IPS-15b (cell line): Measurements from ENCODE around the gene KHK.
"Not testable (repeated sequence)": the region's sequence is repeated elsewhere in the genome, so short reads cannot be mapped to it uniquely, and the experiment has no call there.

ENCODE experiments used
- H3K27me3 ChIP-seq: one replicate; pipeline ENCODE4 v1.6.1; 2013; ENCODE audit warnings: low read length; ENCODE audit not compliant: control insufficient read depth, insufficient read depth
- H3K36me3 ChIP-seq: one replicate; pipeline ENCODE4 v1.6.1; 2013; ENCODE audit warnings: low read length; ENCODE audit not compliant: control insufficient read depth, insufficient read depth
- H3K4me1 ChIP-seq: one replicate; pipeline ENCODE4 v1.6.1; 2013; ENCODE audit warnings: mild to moderate bottlenecking, low read length; ENCODE audit not compliant: control insufficient read depth, insufficient read depth
- H3K4me3 ChIP-seq: one replicate; pipeline ENCODE4 v1.5.1; 2013; ENCODE audit warnings: low read depth, low read length
- H3K9ac ChIP-seq: one replicate; pipeline ENCODE4 v1.6.1; 2013; ENCODE audit warnings: low read depth, mild to moderate bottlenecking, low read length
- H3K9me3 ChIP-seq: one replicate; pipeline ENCODE4 v1.6.1; 2013; ENCODE audit warnings: mild to moderate bottlenecking, low read length; ENCODE audit not compliant: control insufficient read depth, insufficient read depth

Gene KHK

GRCh38 chr2:27115519-27115918, 28.9 kb downstream of the KHK start:
- peaks cover 33% of the 10 kb centered on the region for H3K27me3 ChIP-seq
- H3K9ac ChIP-seq: no peak overlapping the region
- no peak overlapping the region for H3K4me3 ChIP-seq
- H3K4me1 ChIP-seq: no peaks in the 10 kb centered on the region
- no peaks in the 10 kb centered on the region for H3K9me3 ChIP-seq
- no peaks in the 10 kb centered on the region for H3K36me3 ChIP-seq

DNA sequence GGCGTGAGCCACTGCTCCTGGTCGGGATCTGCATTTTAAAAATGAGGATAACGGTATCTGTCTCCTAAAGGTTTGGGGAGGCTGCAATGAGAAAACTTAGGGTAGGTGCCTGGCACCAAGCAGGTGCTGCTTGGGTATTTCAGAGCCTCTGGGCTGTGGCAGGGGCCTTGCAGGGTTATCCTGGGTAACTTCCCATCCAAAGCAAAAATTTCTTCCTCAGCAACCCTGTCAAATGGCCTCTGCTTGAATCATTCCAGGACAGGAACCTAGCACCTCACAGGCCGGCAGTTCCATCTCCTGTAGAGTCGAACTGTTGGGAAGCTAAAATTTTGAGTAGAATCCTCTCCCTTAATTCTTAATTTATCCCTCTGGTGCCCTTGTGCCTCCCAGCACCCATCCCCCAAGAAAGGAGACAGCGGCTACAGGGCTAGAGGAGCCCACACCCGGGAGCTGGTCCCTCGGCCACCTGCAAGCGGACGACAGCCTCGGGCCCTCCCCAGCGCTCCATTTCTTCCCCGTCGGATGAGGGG, 31.5 kb downstream of the KHK start:
- H3K36me3 ChIP-seq: no peaks in the 10 kb centered on the region
- H3K9me3 ChIP-seq: no peaks in the 10 kb centered on the region
- no peak overlapping the region for H3K9ac ChIP-seq
- H3K27me3 ChIP-seq: peaks cover 58% of the 10 kb centered on the region
- H3K4me1 ChIP-seq: no peaks in the 10 kb centered on the region
- H3K4me3 ChIP-seq: peak overlapping the region; percentile 67

DNA sequence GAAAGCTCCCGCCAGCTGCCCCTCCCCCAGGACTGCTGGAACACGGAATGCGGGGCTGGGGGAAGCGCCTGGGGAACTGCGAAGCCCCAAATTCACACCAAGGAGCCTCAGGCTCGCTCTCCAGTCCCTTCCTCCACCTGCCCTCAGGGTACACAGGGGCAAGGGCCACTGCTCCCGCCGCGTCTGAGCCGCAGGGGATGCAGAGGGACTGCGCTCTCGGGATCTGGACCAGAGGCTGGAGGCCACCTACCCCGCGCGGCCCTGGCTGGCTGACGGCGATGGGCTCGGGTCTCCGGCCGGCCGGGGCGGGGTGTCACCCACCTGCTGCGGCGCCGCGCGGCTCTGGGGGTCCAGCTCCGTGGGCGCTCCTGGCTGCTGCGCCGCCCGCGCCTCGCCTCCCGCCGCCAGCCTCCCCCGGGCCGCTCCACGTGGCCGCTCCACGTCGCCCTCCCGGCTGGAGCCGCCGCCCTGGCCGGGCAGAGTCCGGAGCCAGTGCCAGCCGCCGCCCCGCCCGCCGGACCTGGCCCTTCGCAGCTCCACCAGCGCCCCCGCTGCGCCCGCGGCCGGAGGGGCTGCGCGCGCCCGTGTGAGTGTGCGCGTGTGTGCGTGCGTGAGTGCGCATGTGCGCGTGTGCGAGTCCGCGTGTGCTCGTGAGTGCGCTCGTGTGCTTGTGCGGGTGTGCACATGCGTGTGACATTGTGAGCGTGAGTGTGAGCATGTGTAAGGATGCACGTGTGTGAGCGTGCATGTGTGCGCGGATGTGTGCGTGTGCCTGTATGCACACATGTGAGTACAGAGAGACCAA, 32.2 kb downstream of the KHK start, which contains the start of gene CGREF1:
Gene CGREF1, minus strand, starts transcription at position 604 of the 805 bp plus-strand sequence. CDS start 14,762 bp downstream, outside the sequence.
- Histone ChIP-seq H3K27me3 (peaks cover 62% of the 10 kb centered on the region), H3K9me3 (no peaks in the 10 kb centered on the region), H3K4me1 (no peaks in the 10 kb centered on the region), H3K9ac (no peak within 1 kb of the TSS), H3K4me3 (peak within 1 kb of the TSS; percentile 67), H3K36me3 (no peaks in the 10 kb centered on the region)

DNA sequence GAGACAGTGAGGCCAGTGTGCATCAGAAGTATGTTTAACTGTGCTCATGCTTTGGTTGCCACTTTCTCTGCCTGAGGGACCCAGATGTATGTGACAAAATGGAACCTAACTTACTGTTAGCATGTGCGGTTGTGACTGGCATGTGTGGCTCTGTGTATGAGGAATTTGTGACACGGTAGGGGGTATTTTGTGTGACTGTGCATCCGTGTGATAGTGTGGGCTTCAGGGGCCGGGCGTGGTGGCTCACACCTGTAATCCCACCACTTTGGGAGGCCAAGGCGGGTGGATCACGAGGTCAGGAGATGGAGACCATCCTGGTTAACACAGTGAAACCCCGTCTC, 32.7 kb downstream of the KHK start:
- H3K4me3 ChIP-seq: peak overlapping the region; percentile 48
- not testable (repeated sequence) for H3K9ac ChIP-seq, H3K9me3 ChIP-seq, H3K4me1 ChIP-seq, H3K36me3 ChIP-seq
- peaks cover 67% of the 10 kb centered on the region for H3K27me3 ChIP-seq

DNA sequence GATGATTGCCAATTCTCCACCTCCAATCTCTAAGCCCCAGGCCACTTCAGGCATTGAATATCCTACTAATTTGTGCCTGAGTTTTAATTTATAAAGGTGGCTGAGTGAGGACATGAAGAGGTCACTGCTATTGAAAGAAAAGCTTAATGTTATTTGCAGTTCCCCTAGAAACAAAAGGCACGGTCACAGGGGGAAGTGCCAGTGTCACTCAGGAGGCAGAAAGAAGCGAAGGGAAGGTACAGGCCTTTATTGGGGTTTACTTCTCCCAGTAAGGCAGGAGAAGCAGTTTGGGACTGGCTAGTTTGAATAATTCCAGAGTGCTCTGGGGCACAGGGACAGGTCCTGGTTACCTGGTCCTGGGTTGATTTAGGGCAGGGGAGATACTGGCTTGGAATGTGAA, 35.3 kb downstream of the KHK start:
- no peaks in the 10 kb centered on the region for H3K36me3 ChIP-seq
- no peaks in the 10 kb centered on the region for H3K4me1 ChIP-seq
- peaks cover 71% of the 10 kb centered on the region for H3K27me3 ChIP-seq
- H3K9ac ChIP-seq: no peak overlapping the region
- H3K4me3 ChIP-seq: no peak overlapping the region
- no peaks in the 10 kb centered on the region for H3K9me3 ChIP-seq

- no peaks in the 10 kb centered on the region for H3K4me1 ChIP-seq
- H3K9ac ChIP-seq: no peak overlapping the region
- H3K27me3 ChIP-seq: peaks cover 64% of the 10 kb centered on the region
- no peaks in the 10 kb centered on the region for H3K9me3 ChIP-seq
- H3K36me3 ChIP-seq: no peaks in the 10 kb centered on the region
- H3K4me3 ChIP-seq: peak overlapping the region; percentile 70
Observed at GRCh38 chr2:27122791-27123190, 36.2 kb downstream of the KHK start.

DNA sequence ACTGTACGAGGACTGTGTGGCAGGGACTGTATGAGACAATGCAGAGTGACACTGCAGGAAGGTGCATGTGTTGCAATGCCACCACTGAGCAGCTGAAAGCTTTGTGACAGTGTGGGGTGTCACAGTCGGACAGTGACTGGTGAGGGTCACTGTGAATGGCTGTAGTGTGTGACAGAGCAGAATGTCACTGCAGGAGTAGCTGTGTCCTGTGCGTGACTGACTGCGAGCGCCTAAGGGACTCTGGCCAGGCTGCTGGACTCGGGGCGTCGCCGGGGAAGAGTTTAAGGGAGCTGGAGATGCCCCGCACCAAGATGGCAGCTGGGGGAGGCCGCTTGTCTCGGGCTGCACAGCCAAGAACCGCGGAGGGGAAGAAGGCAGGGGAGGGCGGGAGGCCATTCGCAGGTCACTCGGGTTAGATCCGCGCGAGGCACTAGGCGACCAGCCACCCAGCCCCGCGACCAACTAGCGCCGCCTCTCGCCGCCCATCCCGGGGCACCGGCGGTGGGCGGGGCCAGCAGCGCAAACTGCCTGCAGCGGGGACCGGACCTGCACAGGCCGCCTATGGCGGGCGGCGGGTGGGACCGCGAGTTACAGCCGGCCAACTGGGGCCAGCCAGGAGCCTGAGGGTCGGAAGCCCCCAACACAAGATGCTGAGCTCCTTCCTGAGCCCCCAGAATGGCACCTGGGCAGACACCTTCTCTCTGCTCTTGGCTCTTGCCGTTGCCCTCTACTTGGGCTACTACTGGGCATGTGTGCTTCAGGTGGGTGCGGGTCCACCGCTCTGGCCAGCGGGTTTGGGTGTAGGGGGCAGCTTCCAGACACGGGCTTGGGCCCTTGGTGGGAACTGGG, 37.0 kb downstream of the KHK start, which contains the start of gene ABHD1:
Gene ABHD1, plus strand, starts transcription at position 514 of the 849 bp plus-strand sequence. Its CDS starts 134 bp downstream, at position 648.
- Histone ChIP-seq H3K4me1 (no peaks in the 10 kb centered on the region), H3K9ac (peak within 1 kb of the TSS; percentile 54), H3K27me3 (peaks cover 56% of the 10 kb centered on the region), H3K36me3 (no peaks in the 10 kb centered on the region), H3K4me3 (peak within 1 kb of the TSS; percentile 70), H3K9me3 (no peaks in the 10 kb centered on the region)

DNA sequence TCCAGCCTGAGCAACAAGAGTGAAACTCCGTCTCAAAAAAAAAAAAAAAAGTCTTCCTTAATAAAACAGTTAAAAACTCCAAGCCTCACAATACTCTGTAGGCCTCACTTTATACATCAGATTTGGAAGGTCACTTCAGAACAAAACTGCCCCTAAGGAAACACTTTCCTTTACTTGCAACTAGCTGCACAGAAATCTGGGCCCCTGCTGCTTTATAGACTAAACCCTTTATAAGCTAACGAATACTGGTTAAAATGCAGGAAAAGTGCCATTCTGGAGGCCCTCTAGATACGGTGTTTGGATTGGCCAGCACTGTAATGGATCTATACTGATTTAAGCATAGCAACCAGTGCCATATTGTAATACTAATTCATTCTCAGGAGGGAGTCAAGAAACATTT, 38.5 kb downstream of the KHK start:
- H3K4me1 ChIP-seq: no peaks in the 10 kb centered on the region
- no peak overlapping the region for H3K4me3 ChIP-seq
- H3K9me3 ChIP-seq: no peaks in the 10 kb centered on the region
- H3K9ac ChIP-seq: no peak overlapping the region
- peaks cover 42% of the 10 kb centered on the region for H3K27me3 ChIP-seq
- peaks cover 3% of the 10 kb centered on the region for H3K36me3 ChIP-seq

DNA sequence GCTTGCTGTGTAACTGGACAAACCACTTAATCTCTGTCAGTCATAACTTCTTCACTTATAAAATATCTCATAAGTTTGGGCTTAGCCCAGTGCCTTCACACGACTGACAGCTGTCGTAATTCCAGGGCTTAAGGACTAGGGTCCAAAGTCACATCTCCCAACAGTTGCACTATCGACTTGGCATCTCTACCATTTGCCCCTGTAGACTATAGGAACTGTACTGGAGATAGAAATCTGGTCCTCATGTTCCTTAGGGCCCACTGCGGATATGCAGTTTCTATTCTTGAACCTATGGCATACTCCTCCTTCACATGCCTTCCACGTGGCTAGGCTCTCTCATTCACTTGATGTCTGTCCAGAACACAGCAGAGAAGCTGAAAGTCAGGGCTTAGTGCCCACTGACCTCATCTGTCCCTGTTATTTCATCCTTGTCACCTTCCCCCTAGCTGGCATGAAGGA, 39.7 kb downstream of the KHK start:
- Histone ChIP-seq H3K27me3 (peaks cover 31% of the 10 kb centered on the region), H3K9ac (no peak overlapping the region), H3K4me1 (no peaks in the 10 kb centered on the region), H3K4me3 (no peak overlapping the region), H3K9me3 (no peaks in the 10 kb centered on the region), H3K36me3 (peaks cover 13% of the 10 kb centered on the region)

DNA sequence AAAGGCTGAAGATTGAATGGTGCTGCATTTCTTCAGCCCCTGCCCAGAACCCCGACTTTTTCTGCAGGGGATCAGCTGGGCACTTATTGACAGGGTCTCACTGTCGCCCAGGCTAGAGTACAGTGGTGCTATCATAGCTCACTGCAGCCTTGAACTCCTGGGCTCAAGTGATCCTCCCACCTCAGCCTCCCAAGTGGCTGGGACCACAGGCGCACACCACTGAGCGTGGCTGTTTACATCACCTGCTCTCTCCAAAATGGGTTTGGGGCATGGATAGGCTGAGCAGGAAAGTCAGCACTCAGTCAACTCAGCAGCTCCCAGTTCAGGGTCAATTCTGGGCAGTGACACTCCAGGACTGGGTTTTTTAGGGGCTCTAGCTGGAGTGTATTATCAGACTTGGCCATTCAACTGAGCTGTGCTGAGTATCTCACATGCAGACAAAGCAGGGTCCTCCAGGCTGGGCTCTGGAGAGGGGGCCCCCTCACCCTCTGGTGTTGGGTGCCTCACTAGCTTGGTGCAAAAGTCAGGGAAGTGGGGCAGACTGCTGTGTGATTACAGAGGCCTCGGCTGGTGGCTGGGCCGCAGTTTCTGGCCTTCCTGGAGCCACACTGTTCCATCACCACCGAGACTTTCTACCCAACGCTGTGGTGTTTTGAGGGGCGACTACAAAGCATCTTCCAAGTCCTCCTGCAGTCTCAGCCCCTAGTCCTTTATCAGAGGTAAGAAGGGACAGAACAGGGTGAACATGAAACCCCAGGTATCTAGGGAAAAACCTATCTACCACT, 41.5 kb downstream of the KHK start:
- Histone ChIP-seq H3K36me3 (peaks cover 30% of the 10 kb centered on the region), H3K4me1 (no peaks in the 10 kb centered on the region), H3K27me3 (peaks cover 13% of the 10 kb centered on the region), H3K4me3 (no peak overlapping the region), H3K9me3 (no peaks in the 10 kb centered on the region), H3K9ac (no peak overlapping the region)
